Measurements from ENCODE around the gene PRSS27.

- TF ChIP-seq CTCF (conservative IDR thresholded peaks at IDR 0.05; ENCODE audit: low read length) (no peak), EZH2phosphoT487 (IDR thresholded peaks at IDR 0.05; ENCODE audit: borderline replicate concordance) (no peak)
Measured at GRCh38 chr16:2701272-2701671, 18.8 kb downstream of the PRSS27 start.

Data from Loucy (cell line).